A673 (cell line): ENCODE data around the gene ITCH. TPM values are rescaled to one million over a fixed set of nuclear protein-coding genes. Genes with fewer than 3 reads are reported as not detected.
A peak's percentile ranks its signal among the peaks of the same experiment; 100 is the strongest.
"Not testable (repeated sequence)": the region's sequence is repeated elsewhere in the genome, so short reads cannot be mapped to it uniquely, and the experiment has no call there.

Experiments
- BruUV-seq: library from RNA; stranded (reverse); fragments of 400-500 nt; replicated peaks from 2 replicates; lab custom pipeline; 2021; lab: Mats Ljungman, UMichigan
- CTCF ChIA-PET: fragments of 300-600 bp; sonication (Branson Sonifier 250); formaldehyde crosslinking; loops from one replicate; lab custom pipeline; 2022; ENCODE audit warnings: antibody characterized with exemption; lab: Charles Lee
- POLR2A ChIA-PET: fragments of 300-600 bp; sonication (Branson Sonifier 250); formaldehyde crosslinking; loops from one replicate; lab custom pipeline; 2022; ENCODE audit warnings: antibody characterized with exemption; ENCODE audit not compliant: low non-redundant PET; lab: Charles Lee
- DNase-seq: peaks from one replicate; pipeline ENCODE4 v3.0.0-alpha.2; 2015; ENCODE audit warnings: low spot score
- H3K27ac ChIP-seq: fragments of 200-600 bp; sonication (generic); 2 replicates; pipeline ENCODE4 v1.5.1; 2016; ENCODE audit warnings: mixed run types, low read depth, mild to moderate bottlenecking, mixed read lengths, antibody characterized with exemption, low read length; ENCODE audit not compliant: poor library complexity, severe bottlenecking
- H3K27me3 ChIP-seq: fragments of 200-600 bp; sonication (generic); replicated peaks from 2 replicates; pipeline ENCODE4 v1.6.1; 2017; ENCODE audit warnings: mixed run types, low read depth, mild to moderate bottlenecking, mixed read lengths, antibody characterized with exemption, low read length; ENCODE audit not compliant: insufficient read depth, poor library complexity
- H3K36me3 ChIP-seq: fragments of 200-600 bp; sonication (generic); 2 replicates; pipeline ENCODE4 v1.6.1; 2016; ENCODE audit warnings: mixed run types, mild to moderate bottlenecking, mixed read lengths, antibody characterized with exemption, low read length; ENCODE audit not compliant: insufficient read depth, poor library complexity, severe bottlenecking
- H3K4me1 ChIP-seq: fragments of 200-600 bp; sonication (generic); 2 replicates; pipeline ENCODE4 v1.6.1; 2017; ENCODE audit warnings: mixed run types, mild to moderate bottlenecking, mixed read lengths, antibody characterized with exemption, low read length; ENCODE audit not compliant: insufficient read depth, poor library complexity, severe bottlenecking
- H3K4me3 ChIP-seq: fragments of 200-600 bp; sonication (generic); 2 replicates; pipeline ENCODE4 v1.5.1; 2016; ENCODE audit warnings: low read depth, mixed run types, mild to moderate bottlenecking, mixed read lengths, low read length; ENCODE audit not compliant: poor library complexity, severe bottlenecking
- H3K9me3 ChIP-seq: fragments of 200-600 bp; sonication (generic); 2 replicates; pipeline ENCODE4 v1.6.1; 2016; ENCODE audit warnings: mixed run types, low read depth, mild to moderate bottlenecking, mixed read lengths, antibody characterized with exemption, low read length; ENCODE audit not compliant: poor library complexity, severe bottlenecking
- CTCF ChIP-seq: fragments of 300-800, 200-600 bp; sonication (generic); conservative IDR thresholded peaks from 2 replicates; pipeline ENCODE4 v1.5.1; 2017; ENCODE audit warnings: low read depth, mild to moderate bottlenecking, antibody characterized with exemption, low read length, moderate library complexity, mixed read lengths
- EZH2 ChIP-seq: fragments of 200-600 bp; sonication (generic); IDR thresholded peaks from 2 replicates; pipeline ENCODE4 v1.6.1; 2017; ENCODE audit warnings: borderline replicate concordance, low read depth, mild to moderate bottlenecking, mixed read lengths, antibody characterized with exemption, low read length; ENCODE audit not compliant: poor library complexity, severe bottlenecking
- intact Hi-C: fragments of 100-400 bp; cut with micrococcal nuclease; formaldehyde crosslinking; loops from one replicate; pipeline ENCODE4 v1.10.0; 2022; ENCODE audit not compliant: unreplicated experiment
- total RNA-seq: library from RNA; stranded (reverse); gene quantifications from 2 replicates; pipeline ENCODE4 v1.2.3, GENCODE V29; 2021

The ITCH gene
- total RNA-seq, 1 experiment from 2014 or later, result 56.2 TPM

GRCh38 chr20:34365765-34366213 is 2.7 kb downstream of the ITCH start:
- POLR2A ChIA-PET, result no interaction called here
- intact Hi-C loops, result no loop called here
- H3K36me3 ChIP-seq, result peaks cover 18% of the 10 kb centered on the region

GRCh38 chr20:34367155-34367554 is 4.1 kb downstream of the ITCH start:
- H3K27me3 ChIP-seq, result no peaks in the 10 kb centered on the region
- no peak overlapping the region for H3K4me3 ChIP-seq
- CTCF ChIA-PET, result no interaction called here
- BruUV-seq, result no TSS peak
- TF ChIP-seq CTCF, result no peak
- no peak for TF ChIP-seq EZH2
- H3K4me1 ChIP-seq, result peaks cover 10% of the 10 kb centered on the region
- H3K27ac ChIP-seq, result no peak overlapping the region
- H3K36me3 ChIP-seq, result peaks cover 26% of the 10 kb centered on the region
- H3K9me3 ChIP-seq, result no peaks in the 10 kb centered on the region
- POLR2A ChIA-PET, result no interaction called here
- intact Hi-C loops, result no loop called here
- no peak for DNase-seq

More at GRCh38 chr20:34365765-34366213, 2.7 kb downstream of the ITCH start:
- no peak for DNase-seq
- CTCF ChIA-PET, result interaction anchor here (0.6 kb wide), 1 partner anchor 114 kb away, joined by 5 read pairs; no protein-coding TSS in a partner anchor
- H3K4me3 ChIP-seq, result no peak overlapping the region
- H3K27ac ChIP-seq, result no peak overlapping the region
- H3K27me3 ChIP-seq, result no peaks in the 10 kb centered on the region
- H3K4me1 ChIP-seq, result peaks cover 10% of the 10 kb centered on the region
- BruUV-seq, result no TSS peak
- H3K9me3 ChIP-seq, result no peaks in the 10 kb centered on the region
- TF ChIP-seq CTCF (no peak), EZH2 (no peak)

DNA sequence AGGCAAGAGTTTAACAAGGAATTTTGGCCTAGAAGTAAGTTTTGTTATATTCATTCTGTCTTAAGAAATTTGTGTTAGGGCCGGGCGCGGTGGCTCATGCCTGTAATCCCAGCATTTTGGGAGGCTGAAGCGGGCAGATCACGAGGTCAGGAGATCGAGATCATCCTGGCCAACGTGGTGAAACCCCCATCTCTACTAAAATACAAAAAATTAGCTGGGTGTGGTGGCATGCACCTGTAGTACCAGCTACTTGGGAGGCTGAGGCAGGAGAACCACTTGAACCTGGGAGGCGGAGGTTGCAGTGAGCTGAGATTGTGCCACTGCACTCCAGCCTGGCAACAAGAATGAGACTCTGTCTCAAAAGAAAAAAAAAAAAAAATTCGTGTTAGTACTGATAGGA is 4.8 kb downstream of the ITCH start:
- POLR2A ChIA-PET, CTCF ChIA-PET, H3K27me3 ChIP-seq, BruUV-seq, H3K4me1 ChIP-seq, H3K9me3 ChIP-seq, H3K4me3 ChIP-seq, H3K27ac ChIP-seq, DNase-seq, intact Hi-C loops: not testable (repeated sequence)
- H3K36me3 ChIP-seq, result peaks cover 26% of the 10 kb centered on the region

DNA sequence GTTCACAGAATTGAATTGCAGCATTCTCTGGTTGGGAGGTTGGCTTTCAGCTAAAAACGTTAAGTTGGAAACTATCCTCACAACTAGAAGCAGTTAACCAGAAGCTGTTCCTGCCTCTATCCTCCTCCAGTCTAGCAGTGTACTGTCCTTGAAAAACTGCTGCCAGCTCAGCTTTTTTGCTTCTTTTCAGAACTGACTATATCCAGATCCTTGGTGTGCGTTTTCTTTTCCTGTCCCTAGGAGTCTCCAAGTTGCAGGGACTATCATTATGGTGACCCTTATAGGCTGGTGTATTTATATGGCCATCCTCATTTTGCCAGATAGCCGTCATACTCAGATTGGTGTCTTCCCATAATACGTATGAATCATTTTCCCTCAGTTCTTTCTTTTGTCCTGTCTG is 5.5 kb downstream of the ITCH start:
- no peak overlapping the region for H3K4me3 ChIP-seq
- peaks cover 26% of the 10 kb centered on the region for H3K36me3 ChIP-seq
- DNase-seq, result no peak
- no TSS peak for BruUV-seq
- peaks cover 10% of the 10 kb centered on the region for H3K4me1 ChIP-seq
- no peaks in the 10 kb centered on the region for H3K27me3 ChIP-seq
- CTCF ChIA-PET, result no interaction called here
- intact Hi-C loops, result no loop called here
- TF ChIP-seq EZH2 (no peak), CTCF (0 out of 2 replicates have a peak, but pooled peaks have one; percentile 18)
- H3K9me3 ChIP-seq, result no peaks in the 10 kb centered on the region
- no peak overlapping the region for H3K27ac ChIP-seq
- POLR2A ChIA-PET, result no interaction called here
